Upper lobe of left lung (tissue), 6 donors: ENCODE data around the gene GPC5. TPM values are rescaled to one million over a fixed set of nuclear protein-coding genes. Genes with fewer than 3 reads are reported as not detected.
"Not testable (repeated sequence)": the region's sequence is repeated elsewhere in the genome, so short reads cannot be mapped to it uniquely, and the experiment has no call there.

Source experiments
- ATAC-seq, 2 donors: fragments of 200-7000 bp; cut with Tn5 transposase; one replicate each; pipeline ENCODE4 v1.9.1; 2022; ENCODE audit warnings: mild to moderate bottlenecking in 2 of 2, moderate library complexity in 2 of 2; ENCODE audit not compliant: low FRiP score in 2 of 2
- DNase-seq, 2 donors: peaks; one replicate each; pipeline ENCODE4 v3.0.0-alpha.2; 2019 to 2020
- H3K27ac ChIP-seq, 4 donors: fragments of 200-600 bp; sonication (generic); one replicate each; pipeline ENCODE4 v1.5.1; 2016 to 2019
- H3K27me3 ChIP-seq, 4 donors: fragments of 200-600 bp; sonication (generic); one replicate each; pipeline ENCODE4 v1.5.1; 2017 to 2019
- H3K36me3 ChIP-seq, 4 donors: fragments of 200-600 bp; sonication (generic); one replicate each; pipeline ENCODE4 v1.5.1; 2016 to 2019
- H3K4me1 ChIP-seq, 4 donors: fragments of 200-600 bp; sonication (generic); one replicate each; pipeline ENCODE4 v1.5.1; 2018 to 2019
- H3K4me3 ChIP-seq, 4 donors: fragments of 200-600 bp; sonication (generic); one replicate each; pipeline ENCODE4 v1.5.1; 2017 to 2019; ENCODE audit warnings: mild to moderate bottlenecking in 2 of 4, moderate library complexity in 1 of 4
- H3K9me3 ChIP-seq, 4 donors: fragments of 200-600 bp; sonication (generic); one replicate each; pipeline ENCODE4 v1.5.1; 2018 to 2019
- CTCF ChIP-seq, 6 experiments: fragments of 450-650 bp in 4 of 6; fragments of 200-600 bp in 2 of 6; sonication (generic) in 2 of 6; IDR thresholded peaks; one replicate each; pipeline ENCODE4 v1.5.1; 2016 to 2019; ENCODE audit warnings: antibody characterized with exemption in 6 of 6
- EP300 ChIP-seq, 4 donors: sonication (generic); formaldehyde crosslinking; IDR thresholded peaks; one replicate each; pipeline ENCODE4 v1.5.1; 2017; ENCODE audit warnings: antibody characterized with exemption in 4 of 4, control low read depth in 2 of 4
- POLR2A ChIP-seq, 4 donors: fragments of 450-650 bp; IDR thresholded peaks; one replicate each; pipeline ENCODE4 v1.5.1; 2016 to 2017; ENCODE audit warnings: antibody characterized with exemption in 4 of 4, mild to moderate bottlenecking in 2 of 4
- POLR2AphosphoS5 ChIP-seq, 2 donors: sonication (generic); formaldehyde crosslinking; IDR thresholded peaks; one replicate each; pipeline ENCODE4 v1.5.1; 2017; ENCODE audit warnings: antibody characterized with exemption in 2 of 2
- WGBS, 2 donors: methylation state at CpG; one replicate each; pipeline ENCODE4 v1.1.5; 2017 to 2018; 5-methylcytosine and 5-hydroxymethylcytosine counted together
- total RNA-seq, 6 donors: library from RNA; depleted of rRNA in 4 of 6; stranded (reverse); fragments of >200 nt in 4 of 6; gene quantifications; one replicate each; pipeline versions ENCODE4 v1.1.0 to v1.2.1, GENCODE V29; 2016 to 2021
- donor health status: DM: no; HTN: no; CAD: no; lungs with moderate emphysema.
- donor health status: DM: no; HTN: yes; CAD: no; lungs with severe emphysema.

The GPC5 gene
- total RNA-seq, 6 donors from 2014 or later: 7.6 to 51.4 (median 12.8) TPM

- H3K4me1 ChIP-seq: no peaks in the 10 kb centered on the region
- no peaks in the 10 kb centered on the region for H3K27me3 ChIP-seq
- H3K9me3 ChIP-seq: no peaks in the 10 kb centered on the region
- DNase-seq (no peak), ATAC-seq (peak in 1 of 2 donors; percentile 92)
- no peak overlapping the region for H3K27ac ChIP-seq
- WGBS, 2 donors: 56 to 63% methylated on average over 5 of the region's 5 CpGs
- no peaks in the 10 kb centered on the region for H3K36me3 ChIP-seq
- no peak overlapping the region for H3K4me3 ChIP-seq
- no peak for TF ChIP-seq POLR2A (IDR thresholded peaks at IDR 0.05)
- no peak for TF ChIP-seq EP300 (IDR thresholded peaks at IDR 0.05)
- TF ChIP-seq CTCF (IDR thresholded peaks at IDR 0.05): no peak
- no peak for TF ChIP-seq POLR2AphosphoS5 (IDR thresholded peaks at IDR 0.05)
Measured at GRCh38 chr13:92682832-92683517, 1284.6 kb downstream of the GPC5 start.

- ATAC-seq: no peak
- H3K4me3 ChIP-seq: no peak overlapping the region
- no peaks in the 10 kb centered on the region for H3K27me3 ChIP-seq
- H3K9me3 ChIP-seq: peaks cover 0 to 9% (median 0%) of the 10 kb centered on the region in 4 donors
- TF ChIP-seq CTCF (IDR thresholded peaks at IDR 0.05): no peak
- no peak for TF ChIP-seq EP300 (IDR thresholded peaks at IDR 0.05)
- no peak for TF ChIP-seq POLR2AphosphoS5 (IDR thresholded peaks at IDR 0.05)
- TF ChIP-seq POLR2A (IDR thresholded peaks at IDR 0.05): no peak
- H3K4me1 ChIP-seq: no peaks in the 10 kb centered on the region
- no peak overlapping the region for H3K27ac ChIP-seq
- DNase-seq: no peak
- H3K36me3 ChIP-seq: no peaks in the 10 kb centered on the region
Measured at GRCh38 chr13:92694047-92694446, 1295.6 kb downstream of the GPC5 start.

GRCh38 chr13:92695827-92696226 is 1297.4 kb downstream of the GPC5 start:
- H3K4me3 ChIP-seq, H3K4me1 ChIP-seq, ATAC-seq, H3K9me3 ChIP-seq, H3K27me3 ChIP-seq, H3K27ac ChIP-seq, DNase-seq, H3K36me3 ChIP-seq: not testable (repeated sequence)
- 77 to 87% methylated on average over 4 of the region's 4 CpGs for WGBS, 2 donors

GRCh38 chr13:92716749-92717148 is 1318.3 kb downstream of the GPC5 start:
- H3K4me3 ChIP-seq: no peak overlapping the region
- no peak for DNase-seq
- no peaks in the 10 kb centered on the region for H3K4me1 ChIP-seq
- TF ChIP-seq POLR2A (IDR thresholded peaks at IDR 0.05): no peak
- TF ChIP-seq CTCF (IDR thresholded peaks at IDR 0.05): no peak
- no peak for TF ChIP-seq POLR2AphosphoS5 (IDR thresholded peaks at IDR 0.05)
- TF ChIP-seq EP300 (IDR thresholded peaks at IDR 0.05): no peak
- no peaks in the 10 kb centered on the region for H3K36me3 ChIP-seq
- H3K27me3 ChIP-seq: no peaks in the 10 kb centered on the region
- no peaks in the 10 kb centered on the region for H3K9me3 ChIP-seq
- no peak overlapping the region for H3K27ac ChIP-seq
- ATAC-seq: no peak
- WGBS, 2 donors: 51 to 61% methylated on average over 6 of the region's 6 CpGs

- Histone ChIP-seq H3K27ac (no peak overlapping the region), H3K27me3 (no peaks in the 10 kb centered on the region), H3K9me3 (no peaks in the 10 kb centered on the region), H3K4me3 (no peak overlapping the region), H3K4me1 (no peaks in the 10 kb centered on the region), H3K36me3 (no peaks in the 10 kb centered on the region)
- no peak for TF ChIP-seq CTCF (IDR thresholded peaks at IDR 0.05)
- no peak for TF ChIP-seq EP300 (IDR thresholded peaks at IDR 0.05)
- ATAC-seq: no peak
- DNase-seq: no peak
- whole genome bisulfite sequencing, 2 donors: 98 to 99% methylated on average over 2 of the region's 2 CpGs
Measured at GRCh38 chr13:92717857-92718256, 1319.4 kb downstream of the GPC5 start.
